HG03135 (cell line): ENCODE results near the gene ATP13A2.

Source experiments
- ATAC-seq: cut with Tn5 transposase; IDR thresholded peaks from one replicate; pipeline ENCODE4 v1.9.1; 2021; ENCODE audit warnings: mild to moderate bottlenecking, moderate library complexity; ENCODE audit not compliant: unreplicated experiment

Gene ATP13A2, protein sequence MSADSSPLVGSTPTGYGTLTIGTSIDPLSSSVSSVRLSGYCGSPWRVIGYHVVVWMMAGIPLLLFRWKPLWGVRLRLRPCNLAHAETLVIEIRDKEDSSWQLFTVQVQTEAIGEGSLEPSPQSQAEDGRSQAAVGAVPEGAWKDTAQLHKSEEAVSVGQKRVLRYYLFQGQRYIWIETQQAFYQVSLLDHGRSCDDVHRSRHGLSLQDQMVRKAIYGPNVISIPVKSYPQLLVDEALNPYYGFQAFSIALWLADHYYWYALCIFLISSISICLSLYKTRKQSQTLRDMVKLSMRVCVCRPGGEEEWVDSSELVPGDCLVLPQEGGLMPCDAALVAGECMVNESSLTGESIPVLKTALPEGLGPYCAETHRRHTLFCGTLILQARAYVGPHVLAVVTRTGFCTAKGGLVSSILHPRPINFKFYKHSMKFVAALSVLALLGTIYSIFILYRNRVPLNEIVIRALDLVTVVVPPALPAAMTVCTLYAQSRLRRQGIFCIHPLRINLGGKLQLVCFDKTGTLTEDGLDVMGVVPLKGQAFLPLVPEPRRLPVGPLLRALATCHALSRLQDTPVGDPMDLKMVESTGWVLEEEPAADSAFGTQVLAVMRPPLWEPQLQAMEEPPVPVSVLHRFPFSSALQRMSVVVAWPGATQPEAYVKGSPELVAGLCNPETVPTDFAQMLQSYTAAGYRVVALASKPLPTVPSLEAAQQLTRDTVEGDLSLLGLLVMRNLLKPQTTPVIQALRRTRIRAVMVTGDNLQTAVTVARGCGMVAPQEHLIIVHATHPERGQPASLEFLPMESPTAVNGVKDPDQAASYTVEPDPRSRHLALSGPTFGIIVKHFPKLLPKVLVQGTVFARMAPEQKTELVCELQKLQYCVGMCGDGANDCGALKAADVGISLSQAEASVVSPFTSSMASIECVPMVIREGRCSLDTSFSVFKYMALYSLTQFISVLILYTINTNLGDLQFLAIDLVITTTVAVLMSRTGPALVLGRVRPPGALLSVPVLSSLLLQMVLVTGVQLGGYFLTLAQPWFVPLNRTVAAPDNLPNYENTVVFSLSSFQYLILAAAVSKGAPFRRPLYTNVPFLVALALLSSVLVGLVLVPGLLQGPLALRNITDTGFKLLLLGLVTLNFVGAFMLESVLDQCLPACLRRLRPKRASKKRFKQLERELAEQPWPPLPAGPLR

GRCh38 chr1:17011439-17012307 lies at the start of gene ATP13A2:
TSS of gene ATP13A2 (minus strand) at chr1:17011928. CDS start at chr1:17011738, 190 bp downstream.
- peak; percentile 89 for ATAC-seq

GRCh38 chr1:17061486-17061885 lies 49.8 kb upstream of the ATP13A2 start:
- ATAC-seq, result no peak

- no peak for ATAC-seq
Observed at GRCh38 chr1:17060306-17060749, 48.6 kb upstream of the ATP13A2 start.

GRCh38 chr1:17059391-17060305 lies 47.9 kb upstream of the ATP13A2 start:
- no peak for ATAC-seq

GRCh38 chr1:17056551-17056950 lies 44.8 kb upstream of the ATP13A2 start:
- no peak for ATAC-seq

- no peak for ATAC-seq
Observed at GRCh38 chr1:17055801-17056200, 44.1 kb upstream of the ATP13A2 start.

GRCh38 chr1:17053685-17054410 lies 42.1 kb upstream of the ATP13A2 start, which contains the start of gene SDHB:
TSS of gene SDHB (minus strand) at chr1:17054032. CDS start at chr1:17054019, 13 bp downstream.
- ATAC-seq, result peak; percentile 94

GRCh38 chr1:17053086-17053684 lies 41.5 kb upstream of the ATP13A2 start:
- ATAC-seq, result no peak

GRCh38 chr1:17052641-17053040 lies 40.9 kb upstream of the ATP13A2 start:
- no peak for ATAC-seq

GRCh38 chr1:17052038-17052437 lies 40.3 kb upstream of the ATP13A2 start:
- ATAC-seq, result no peak

GRCh38 chr1:17047924-17048323 lies 36.2 kb upstream of the ATP13A2 start:
- ATAC-seq, result no peak

- ATAC-seq, result no peak
Observed at GRCh38 chr1:17046334-17046657, 34.6 kb upstream of the ATP13A2 start.

- no peak for ATAC-seq
Observed at GRCh38 chr1:17045634-17046333, 34.1 kb upstream of the ATP13A2 start.

- ATAC-seq, result no peak
Observed at GRCh38 chr1:17045150-17045549, 33.4 kb upstream of the ATP13A2 start.

- no peak for ATAC-seq
Observed at GRCh38 chr1:17043676-17044075, 31.9 kb upstream of the ATP13A2 start.

- no peak for ATAC-seq
Observed at GRCh38 chr1:17040135-17040534, 28.4 kb upstream of the ATP13A2 start.

GRCh38 chr1:17039522-17039921 lies 27.8 kb upstream of the ATP13A2 start:
- no peak for ATAC-seq
